K562 (cell line): Measurements from ENCODE around the gene RUNDC1. TPM values are rescaled to one million over a fixed set of nuclear protein-coding genes. Genes with fewer than 3 reads are reported as not detected.

Experiments used
- ATF1 ChIP-seq, 2 experiments: fragments of 450-650 bp in 1 of 2; IDR thresholded peaks; 2 replicates each; pipeline ENCODE4 v1.6.1; 2016; ENCODE audit warnings: missing compliant biosample characterization in 1 of 2, missing genetic modification characterization in 1 of 2
- BACH1 ChIP-seq: fragments of 200-800 bp; sonication (Bioruptor generic); IDR thresholded peaks from 2 replicates; pipeline ENCODE4 v1.6.1; 2016; ENCODE audit warnings: missing genetic modification characterization, missing compliant biosample characterization
- CBX1 ChIP-seq: sonication (generic); IDR thresholded peaks from 2 replicates; pipeline ENCODE4 v1.6.1; 2016; ENCODE audit warnings: antibody characterized with exemption, low read depth, mild to moderate bottlenecking
- GTF2F1 ChIP-seq: IDR thresholded peaks from 2 replicates; pipeline ENCODE4 v1.6.1; 2011; ENCODE audit warnings: low read depth, low read length, improper control_type of control experiment
- HLTF ChIP-seq: fragments of 450-650 bp; IDR thresholded peaks from 2 replicates; pipeline ENCODE4 v1.6.1; 2016
- MAZ ChIP-seq, 2 experiments: fragments of 450-650 bp in 1 of 2; sonication (generic) in 1 of 2; formaldehyde crosslinking; IDR thresholded peaks in 1 of 2; conservative IDR thresholded peaks in 1 of 2; 2 replicates each; pipeline versions ENCODE4 v1.4.0 to v1.5.0; 2020; ENCODE audit warnings: mild to moderate bottlenecking in 1 of 2, missing genetic modification reagents in 1 of 2
- NFRKB ChIP-seq: fragments of 450-650 bp; IDR thresholded peaks from 2 replicates; pipeline ENCODE4 v1.6.1; 2016; ENCODE audit warnings: low read depth
- NONO ChIP-seq, 2 experiments: fragments of 200-400 bp in 1 of 2; fragments of 450-650 bp in 1 of 2; formaldehyde crosslinking in 1 of 2; IDR thresholded peaks; 2 replicates each; pipeline ENCODE4 v1.6.1; 2017; ENCODE audit warnings: low read depth in 2 of 2, mild to moderate bottlenecking in 2 of 2, moderate library complexity in 2 of 2, low read length in 1 of 2
- PHF8 ChIP-seq: fragments of 200-600 bp; sonication (generic); IDR thresholded peaks from 2 replicates; pipeline ENCODE4 v1.6.1; 2012; ENCODE audit warnings: mixed run types, mild to moderate bottlenecking, inconsistent platforms, low read length, moderate library complexity, borderline replicate concordance
- SIX5 ChIP-seq, 2 experiments: IDR thresholded peaks; 2 replicates each; pipeline ENCODE4 v1.6.1; 2011; ENCODE audit warnings: low read length in 2 of 2, borderline replicate concordance in 1 of 2, low read depth in 1 of 2, mild to moderate bottlenecking in 1 of 2, moderate library complexity in 1 of 2; ENCODE audit not compliant: insufficient read depth in 1 of 2
- TBP ChIP-seq: optimal IDR thresholded peaks from 2 replicates; pipeline ENCODE3; 2011; ENCODE audit warnings: low read depth, low read length, improper control_type of control experiment
- TRIM24 ChIP-seq, 2 experiments: fragments of 450-650 bp; IDR thresholded peaks; 2 replicates each; pipeline ENCODE4 v1.6.1; 2016
- ZBTB2 ChIP-seq: fragments of 450-650 bp; IDR thresholded peaks from 2 replicates; pipeline ENCODE4 v1.6.1; 2016; ENCODE audit warnings: antibody characterized with exemption
- ZNF263 ChIP-seq: sonication (generic); formaldehyde crosslinking; IDR thresholded peaks from 2 replicates; pipeline ENCODE4 v1.8.0; 2022; ENCODE audit warnings: mild to moderate bottlenecking, missing genetic modification reagents, borderline replicate concordance
- ZNF785 ChIP-seq: fragments of 250-450 bp; sonication (Bioruptor Pico); IDR thresholded peaks from 2 replicates; pipeline ENCODE4 v1.4.0; 2020; ENCODE audit warnings: mild to moderate bottlenecking
- polyA plus RNA-seq, 8 experiments: library from polyadenylated mRNA; depleted of rRNA in 4 of 8; stranded (reverse) in 5 of 8; unstranded in 3 of 8; fragments of >200 nt; fragmentation: Nextera tagmentation in 2 of 8; fragmentation: Illumina TruSeq in 1 of 8; extraction: Ambion mirVana in 2 of 8; extraction: Trizol in 1 of 8; gene quantifications; 2 replicates each; pipeline versions ENCODE4 v1.2.1 to v1.2.3, GENCODE V29; 2011 to 2014; ENCODE audit warnings: inconsistent platforms in 1 of 8, missing spikeins in 1 of 8
- total RNA-seq, 7 experiments: library from RNA; depleted of rRNA in 6 of 7; stranded (reverse); fragments of >200 nt in 6 of 7; fragmentation: Illumina TruSeq in 2 of 7; extraction: Trizol in 2 of 7; gene quantifications; 2 replicates each; pipeline versions ENCODE4 v1.2.1 to v1.2.3, GENCODE V29; 2011 to 2021; ENCODE audit warnings: low replicate concordance in 1 of 7
- TF ChIP-seq, protein P1 (sequence below): fragments of 450-650 bp; IDR thresholded peaks from 2 replicates; pipeline ENCODE4 v1.6.1; 2016
- TF ChIP-seq, protein P2 (sequence below): IDR thresholded peaks from 2 replicates; pipeline ENCODE4 v1.6.1; 2014; ENCODE audit warnings: antibody characterized with exemption
- TF ChIP-seq, protein P3 (sequence below): fragments of 450-650 bp; IDR thresholded peaks from 2 replicates; pipeline ENCODE4 v1.7.1; 2018; ENCODE audit warnings: mild to moderate bottlenecking, low read depth; ENCODE audit not compliant: partially characterized antibody

The RUNDC1 gene
- total and polyA plus RNA-seq, 9 of the 15 experiments (the other 6 are each of a cell fraction or from before 2014, with no cell fraction given) = 3.4 to 12.6 (median 9.4) TPM

GRCh38 chr17:43020789-43021740, 40.7 kb downstream of the RUNDC1 start (continued):
- TF ChIP-seq ZNF785 (CRISPR knock-in tag) = no peak
- peak; percentile 46 for TF ChIP-seq NFRKB
- TF ChIP-seq CBX1 = peak; percentile 60; the same call in 1 of the 2 replicates
- 0 out of 4 replicates have a peak, but pooled peaks of 1 of the 2 experiments have one; percentile 30 for TF ChIP-seq NONO (IDR thresholded peaks at IDR 0.05; ENCODE audit: low read depth in 2 of 2, low read length in 1 of 2)
- TF ChIP-seq, protein P1, sequence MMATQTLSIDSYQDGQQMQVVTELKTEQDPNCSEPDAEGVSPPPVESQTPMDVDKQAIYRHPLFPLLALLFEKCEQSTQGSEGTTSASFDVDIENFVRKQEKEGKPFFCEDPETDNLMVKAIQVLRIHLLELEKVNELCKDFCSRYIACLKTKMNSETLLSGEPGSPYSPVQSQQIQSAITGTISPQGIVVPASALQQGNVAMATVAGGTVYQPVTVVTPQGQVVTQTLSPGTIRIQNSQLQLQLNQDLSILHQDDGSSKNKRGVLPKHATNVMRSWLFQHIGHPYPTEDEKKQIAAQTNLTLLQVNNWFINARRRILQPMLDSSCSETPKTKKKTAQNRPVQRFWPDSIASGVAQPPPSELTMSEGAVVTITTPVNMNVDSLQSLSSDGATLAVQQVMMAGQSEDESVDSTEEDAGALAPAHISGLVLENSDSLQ = peak; percentile 86
- TF ChIP-seq ZNF263 (CRISPR knock-in tag) = no peak
- TF ChIP-seq BACH1 (tag) = 0 out of 2 replicates have a peak, but pooled peaks have one; percentile 5
- 0 out of 2 replicates have a peak, but pooled peaks have one; percentile 17 for TF ChIP-seq PHF8
- peak; percentile 52; the same call in 1 of the 2 replicates for TF ChIP-seq ZBTB2
- no peak for TF ChIP-seq ATF1 (CRISPR knock-in tag; IDR thresholded peaks at IDR 0.05)
- TF ChIP-seq ATF1 (tag; IDR thresholded peaks at IDR 0.05) = peak; percentile 75
- TF ChIP-seq TBP = peak; percentile 60
- TF ChIP-seq, protein P2, sequence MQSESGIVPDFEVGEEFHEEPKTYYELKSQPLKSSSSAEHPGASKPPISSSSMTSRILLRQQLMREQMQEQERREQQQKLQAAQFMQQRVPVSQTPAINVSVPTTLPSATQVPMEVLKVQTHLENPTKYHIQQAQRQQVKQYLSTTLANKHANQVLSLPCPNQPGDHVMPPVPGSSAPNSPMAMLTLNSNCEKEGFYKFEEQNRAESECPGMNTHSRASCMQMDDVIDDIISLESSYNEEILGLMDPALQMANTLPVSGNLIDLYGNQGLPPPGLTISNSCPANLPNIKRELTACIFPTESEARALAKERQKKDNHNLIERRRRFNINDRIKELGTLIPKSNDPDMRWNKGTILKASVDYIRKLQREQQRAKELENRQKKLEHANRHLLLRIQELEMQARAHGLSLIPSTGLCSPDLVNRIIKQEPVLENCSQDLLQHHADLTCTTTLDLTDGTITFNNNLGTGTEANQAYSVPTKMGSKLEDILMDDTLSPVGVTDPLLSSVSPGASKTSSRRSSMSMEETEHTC = peak; percentile 95
- peak in 1 of 2 experiments; percentile 68; a peak in 2 of 4 replicates for TF ChIP-seq TRIM24 (IDR thresholded peaks at IDR 0.05)
- peak; percentile 43 to 84; a peak in 3 of 4 replicates for TF ChIP-seq MAZ (CRISPR knock-in tag; conservative IDR thresholded peaks at IDR 0.05 in 1 of 2, IDR thresholded peaks at IDR 0.05 in 1 of 2)
- TF ChIP-seq, protein P3, sequence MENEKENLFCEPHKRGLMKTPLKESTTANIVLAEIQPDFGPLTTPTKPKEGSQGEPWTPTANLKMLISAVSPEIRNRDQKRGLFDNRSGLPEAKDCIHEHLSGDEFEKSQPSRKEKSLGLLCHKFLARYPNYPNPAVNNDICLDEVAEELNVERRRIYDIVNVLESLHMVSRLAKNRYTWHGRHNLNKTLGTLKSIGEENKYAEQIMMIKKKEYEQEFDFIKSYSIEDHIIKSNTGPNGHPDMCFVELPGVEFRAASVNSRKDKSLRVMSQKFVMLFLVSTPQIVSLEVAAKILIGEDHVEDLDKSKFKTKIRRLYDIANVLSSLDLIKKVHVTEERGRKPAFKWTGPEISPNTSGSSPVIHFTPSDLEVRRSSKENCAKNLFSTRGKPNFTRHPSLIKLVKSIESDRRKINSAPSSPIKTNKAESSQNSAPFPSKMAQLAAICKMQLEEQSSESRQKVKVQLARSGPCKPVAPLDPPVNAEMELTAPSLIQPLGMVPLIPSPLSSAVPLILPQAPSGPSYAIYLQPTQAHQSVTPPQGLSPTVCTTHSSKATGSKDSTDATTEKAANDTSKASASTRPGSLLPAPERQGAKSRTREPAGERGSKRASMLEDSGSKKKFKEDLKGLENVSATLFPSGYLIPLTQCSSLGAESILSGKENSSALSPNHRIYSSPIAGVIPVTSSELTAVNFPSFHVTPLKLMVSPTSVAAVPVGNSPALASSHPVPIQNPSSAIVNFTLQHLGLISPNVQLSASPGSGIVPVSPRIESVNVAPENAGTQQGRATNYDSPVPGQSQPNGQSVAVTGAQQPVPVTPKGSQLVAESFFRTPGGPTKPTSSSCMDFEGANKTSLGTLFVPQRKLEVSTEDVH = no peak
- TF ChIP-seq GTF2F1 = no peak
- TF ChIP-seq SIX5 (IDR thresholded peaks at IDR 0.05; ENCODE audit: borderline replicate concordance in 1 of 2, insufficient read depth in 1 of 2, low read depth in 1 of 2, low read length in 2 of 2) = no peak
- 0 out of 2 replicates have a peak, but pooled peaks have one; percentile 13 for TF ChIP-seq HLTF
